Esophagus (tissue), 2 donors: ENCODE results near the gene CRBN. TPM values are rescaled to one million over a fixed set of nuclear protein-coding genes. Genes with fewer than 3 reads are reported as not detected.

ENCODE experiments used
- H3K27ac ChIP-seq, 2 donors: one replicate each; pipeline ENCODE4 v1.5.1; 2013; ENCODE audit warnings: low read depth in 2 of 2, mild to moderate bottlenecking in 2 of 2, inconsistent platforms in 1 of 2, low read length in 1 of 2, moderate library complexity in 1 of 2
- H3K27me3 ChIP-seq, 2 donors: one replicate each; pipeline ENCODE4 v1.6.1; 2013; ENCODE audit warnings: low read length in 2 of 2, control low read depth in 1 of 2, mild to moderate bottlenecking in 1 of 2; ENCODE audit not compliant: insufficient read depth in 2 of 2, control insufficient read depth in 1 of 2
- H3K36me3 ChIP-seq, 2 donors: one replicate each; pipeline ENCODE4 v1.6.1; 2013; ENCODE audit warnings: low read length in 1 of 2; ENCODE audit not compliant: control insufficient read depth in 2 of 2, insufficient read depth in 2 of 2
- H3K4me1 ChIP-seq, 2 donors: one replicate each; pipeline ENCODE4 v1.6.1; 2013; ENCODE audit warnings: low read length in 1 of 2; ENCODE audit not compliant: control insufficient read depth in 2 of 2, insufficient read depth in 2 of 2
- H3K4me3 ChIP-seq, 2 donors: one replicate each; pipeline ENCODE4 v1.5.1; 2013; ENCODE audit warnings: low read length in 2 of 2, mild to moderate bottlenecking in 2 of 2, low read depth in 1 of 2, moderate library complexity in 1 of 2
- H3K9me3 ChIP-seq, 2 donors: one replicate each; pipeline ENCODE4 v1.6.1; 2013; ENCODE audit warnings: mild to moderate bottlenecking in 2 of 2, low read depth in 1 of 2, low read length in 1 of 2, moderate library complexity in 1 of 2; ENCODE audit not compliant: control insufficient read depth in 2 of 2, insufficient read depth in 1 of 2
- WGBS, 2 donors: extraction: QIAGEN DNeasy Blood & Tissue Kit; methylation state at CpG; one replicate each; pipeline ENCODE4 v1.1.7; 2013; 5-methylcytosine and 5-hydroxymethylcytosine counted together
- polyA plus RNA-seq, 2 donors: library from polyadenylated mRNA; stranded (reverse); fragments of 200-250 nt; gene quantifications; one replicate each; pipeline ENCODE4 v1.2.3, GENCODE V29; 2013
- donor health status: healthy with polysubstance abuse.
- donor health status: Bipolar disorder and iron deficiency.

The CRBN gene
- polyA plus RNA-seq, 2 donors, result 15.5 to 16.4 TPM

DNA sequence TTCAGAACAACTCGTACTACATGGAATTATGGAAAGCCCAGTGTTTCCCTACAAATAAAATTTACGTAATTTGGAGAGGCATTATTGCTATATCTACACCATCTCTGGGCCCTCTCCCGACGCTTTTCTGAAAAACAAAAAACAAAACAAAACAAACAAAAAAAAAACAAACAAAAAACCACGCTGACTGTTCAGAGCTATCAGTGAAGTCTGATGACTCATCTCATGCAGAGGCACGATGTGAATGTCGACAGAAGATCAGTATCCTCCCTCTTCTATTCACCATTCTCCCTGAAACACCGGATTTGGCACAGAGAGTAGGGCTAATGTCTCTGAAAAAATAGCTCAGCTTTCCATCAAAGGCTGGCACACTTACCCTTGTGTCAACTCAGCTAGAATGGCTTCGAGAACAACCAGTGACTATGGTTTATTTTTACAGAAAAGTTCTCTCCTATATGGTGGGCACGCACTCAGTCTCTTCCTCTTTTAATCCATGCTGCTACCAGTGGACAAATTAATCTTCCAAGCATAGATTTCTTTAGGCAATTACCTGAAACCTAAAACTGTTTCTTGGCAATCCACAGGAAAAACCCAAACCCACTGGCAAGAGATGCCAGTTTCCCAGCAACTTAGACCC lies 1.5 kb downstream of the CRBN start:
- Histone ChIP-seq H3K27ac (no peak overlapping the region), H3K27me3 (no peaks in the 10 kb centered on the region), H3K36me3 (peaks cover 3% of the 10 kb centered on the region in 2 donors), H3K4me1 (no peaks in the 10 kb centered on the region), H3K9me3 (no peaks in the 10 kb centered on the region), H3K4me3 (peak overlapping the region in 1 of 2 donors; percentile 88)
- 46 to 49% methylated on average over 10 of the region's 10 CpGs for WGBS, 2 donors

GRCh38 chr3:3172627-3173026 lies 6.9 kb downstream of the CRBN start:
- 15 to 26% methylated on average over 1 of the region's 1 CpG for WGBS, 2 donors
- no peak overlapping the region for H3K27ac ChIP-seq
- H3K4me3 ChIP-seq, result no peak overlapping the region
- no peaks in the 10 kb centered on the region for H3K9me3 ChIP-seq
- no peaks in the 10 kb centered on the region for H3K27me3 ChIP-seq
- H3K36me3 ChIP-seq, result peaks cover 6 to 7% of the 10 kb centered on the region in 2 donors
- H3K4me1 ChIP-seq, result no peaks in the 10 kb centered on the region

DNA sequence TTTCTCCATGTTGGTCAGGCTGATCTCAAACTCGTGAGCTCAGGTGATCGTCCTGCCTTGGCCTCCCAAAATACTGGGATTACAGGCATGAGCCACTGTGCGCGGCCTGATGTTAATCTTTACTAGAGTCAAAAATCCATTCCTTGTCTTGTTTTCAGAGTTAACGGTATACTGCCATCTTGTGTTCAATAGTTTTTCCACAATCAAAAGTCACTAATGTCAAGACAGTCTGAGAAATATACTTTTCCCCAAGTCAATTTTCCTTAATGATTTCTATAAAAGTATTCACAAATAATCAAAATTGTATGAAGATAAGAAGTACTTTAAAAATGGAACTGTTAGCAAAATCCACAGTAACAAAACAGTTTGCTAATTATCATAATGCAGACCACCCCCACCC lies 8.5 kb downstream of the CRBN start:
- 64 to 67% methylated on average over 5 of the region's 5 CpGs for WGBS, 2 donors
- Histone ChIP-seq H3K4me1 (no peaks in the 10 kb centered on the region), H3K27ac (no peak overlapping the region), H3K9me3 (no peaks in the 10 kb centered on the region), H3K27me3 (no peaks in the 10 kb centered on the region), H3K4me3 (no peak overlapping the region), H3K36me3 (peaks cover 6 to 7% of the 10 kb centered on the region in 2 donors)

DNA sequence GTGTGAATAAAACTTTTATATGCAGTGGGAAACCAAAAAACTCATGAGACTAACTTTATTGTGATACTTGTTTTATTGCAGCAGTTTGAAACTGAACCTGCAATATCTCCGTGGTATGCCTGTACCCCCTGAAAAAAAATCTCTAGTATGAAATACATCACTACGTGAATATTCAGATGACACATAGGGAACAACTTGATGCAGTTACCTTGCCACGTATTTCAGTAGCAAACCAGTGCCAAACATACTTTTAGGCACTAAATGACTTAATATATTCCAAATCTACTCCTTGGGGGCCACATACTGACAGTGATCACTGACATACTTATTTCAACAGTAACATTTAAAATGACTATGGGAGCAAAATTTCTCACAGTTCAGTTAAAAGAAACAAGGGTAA lies 13.8 kb downstream of the CRBN start:
- H3K4me1 ChIP-seq, result no peaks in the 10 kb centered on the region
- no peak overlapping the region for H3K27ac ChIP-seq
- 89 to 94% methylated on average over 3 of the region's 3 CpGs for WGBS, 2 donors
- no peak overlapping the region for H3K4me3 ChIP-seq
- H3K9me3 ChIP-seq, result no peaks in the 10 kb centered on the region
- peaks cover 4 to 9% of the 10 kb centered on the region in 2 donors for H3K36me3 ChIP-seq
- H3K27me3 ChIP-seq, result no peaks in the 10 kb centered on the region

DNA sequence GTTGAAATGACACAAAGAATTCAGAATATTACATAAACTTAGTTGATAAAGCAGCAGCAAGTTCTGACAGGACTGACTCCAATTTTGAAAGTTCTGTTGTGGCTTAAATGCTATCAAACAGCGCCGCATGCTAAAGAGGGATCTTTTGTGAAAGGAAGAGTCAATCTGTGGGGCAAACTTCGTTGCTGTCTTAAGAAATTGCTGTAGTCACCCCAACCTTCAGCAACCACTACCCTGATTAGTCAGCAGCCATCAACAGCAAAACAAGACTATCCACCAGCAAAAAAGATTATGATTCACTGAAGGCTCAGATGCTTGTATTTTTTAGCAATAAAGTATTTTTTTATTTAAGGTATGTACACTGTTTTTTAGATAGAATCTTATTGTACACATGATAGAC lies 14.2 kb downstream of the CRBN start:
- WGBS, 2 donors, result 56 to 63% methylated on average over 3 of the region's 3 CpGs
- no peak overlapping the region for H3K27ac ChIP-seq

DNA sequence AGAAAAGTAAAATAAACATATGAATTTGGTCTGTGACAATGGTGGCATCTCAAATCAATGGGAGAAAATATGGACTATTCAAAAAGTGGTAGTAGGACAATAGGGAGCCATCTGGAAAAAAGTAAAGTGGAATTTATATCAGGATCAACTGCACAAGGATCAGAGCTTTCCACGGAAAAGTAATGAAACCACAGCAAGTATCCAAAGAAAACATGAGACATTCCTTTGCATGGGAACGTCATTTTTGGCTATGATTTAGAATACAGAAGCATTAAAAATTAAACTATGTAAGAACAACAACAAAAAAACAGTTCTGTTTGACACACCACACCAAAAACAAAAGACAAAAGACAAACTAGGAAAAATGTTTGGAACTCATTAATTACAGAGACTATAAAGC lies 18.7 kb downstream of the CRBN start:
- H3K27ac ChIP-seq, result no peak overlapping the region
- no peak overlapping the region for H3K4me3 ChIP-seq
- H3K4me1 ChIP-seq, result no peaks in the 10 kb centered on the region
- peaks cover 5 to 9% of the 10 kb centered on the region in 2 donors for H3K36me3 ChIP-seq
- no peaks in the 10 kb centered on the region for H3K27me3 ChIP-seq
- WGBS, 2 donors, result 69% methylated on average over 2 of the region's 2 CpGs
- no peaks in the 10 kb centered on the region for H3K9me3 ChIP-seq

More for the DNA sequence above, 14.2 kb downstream of the CRBN start:
- Histone ChIP-seq H3K27me3 (no peaks in the 10 kb centered on the region), H3K36me3 (peaks cover 4 to 9% of the 10 kb centered on the region in 2 donors), H3K4me3 (no peak overlapping the region), H3K4me1 (no peaks in the 10 kb centered on the region), H3K9me3 (no peaks in the 10 kb centered on the region)

DNA sequence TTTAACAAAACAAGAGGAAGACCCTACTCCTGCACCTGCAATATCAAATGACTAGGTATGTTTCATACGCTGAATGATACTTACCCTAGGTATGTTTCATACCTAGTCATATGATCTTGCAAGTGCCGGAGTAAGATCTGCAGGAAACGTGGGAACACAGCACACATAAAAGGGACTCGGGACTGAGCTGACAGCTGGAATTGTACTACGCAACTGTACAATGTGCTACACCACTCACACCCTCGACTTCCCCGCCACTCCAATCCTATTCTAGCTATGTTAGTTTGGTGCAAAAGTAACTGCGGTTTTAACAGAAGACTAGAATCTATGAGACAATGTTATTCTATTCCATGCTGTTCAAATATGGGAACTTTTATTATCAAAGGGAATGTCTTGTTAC lies 22.0 kb downstream of the CRBN start:
- H3K4me3 ChIP-seq, result no peak overlapping the region
- 91 to 93% methylated on average over 8 of the region's 8 CpGs for WGBS, 2 donors
- peaks cover 6 to 8% of the 10 kb centered on the region in 2 donors for H3K36me3 ChIP-seq

GRCh38 chr3:3154879-3155610 lies 24.4 kb downstream of the CRBN start:
- Histone ChIP-seq H3K4me3 (no peak overlapping the region), H3K4me1 (no peaks in the 10 kb centered on the region), H3K27me3 (no peaks in the 10 kb centered on the region), H3K9me3 (no peaks in the 10 kb centered on the region), H3K36me3 (peaks cover 6 to 9% of the 10 kb centered on the region in 2 donors), H3K27ac (no peak overlapping the region)
- WGBS, 2 donors, result 89 to 95% methylated on average over 5 of the region's 5 CpGs

More for the DNA sequence above, 22.0 kb downstream of the CRBN start:
- Histone ChIP-seq H3K4me1 (no peaks in the 10 kb centered on the region), H3K9me3 (no peaks in the 10 kb centered on the region), H3K27me3 (no peaks in the 10 kb centered on the region), H3K27ac (no peak overlapping the region)

GRCh38 chr3:3151513-3151912 lies 28.0 kb downstream of the CRBN start:
- Histone ChIP-seq H3K36me3 (peaks cover 6 to 8% of the 10 kb centered on the region in 2 donors), H3K27me3 (no peaks in the 10 kb centered on the region), H3K4me1 (no peaks in the 10 kb centered on the region), H3K4me3 (no peak overlapping the region), H3K9me3 (no peaks in the 10 kb centered on the region), H3K27ac (no peak overlapping the region)
- 56 to 59% methylated on average over 1 of the region's 1 CpG for WGBS, 2 donors

DNA sequence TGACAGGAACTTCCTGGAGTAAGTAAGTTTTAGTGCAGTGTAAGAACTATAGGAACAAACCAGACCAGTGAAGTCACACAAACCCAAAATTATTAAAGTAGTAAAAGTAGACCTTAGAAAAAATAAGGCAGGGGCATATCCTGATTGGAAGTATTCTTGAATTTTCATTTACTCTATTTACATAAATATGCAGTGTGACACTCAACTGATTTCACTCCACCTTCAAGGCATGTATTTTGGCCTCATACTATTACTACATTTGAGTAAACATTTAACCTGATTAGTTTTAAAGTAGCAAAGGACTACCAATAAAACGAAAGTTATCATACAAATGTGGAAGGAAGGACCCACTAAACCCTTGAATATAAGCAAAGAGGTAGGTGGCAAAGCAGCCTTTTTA lies 29.9 kb downstream of the CRBN start:
- peaks cover 5% of the 10 kb centered on the region in 2 donors for H3K36me3 ChIP-seq
- WGBS, 2 donors, result 67 to 90% methylated on average over 1 of the region's 1 CpG

More for the DNA sequence above, 29.9 kb downstream of the CRBN start:
- H3K27me3 ChIP-seq, result no peaks in the 10 kb centered on the region
- H3K27ac ChIP-seq, result no peak overlapping the region
- no peak overlapping the region for H3K4me3 ChIP-seq
- no peaks in the 10 kb centered on the region for H3K9me3 ChIP-seq
- H3K4me1 ChIP-seq, result no peaks in the 10 kb centered on the region
